ENCODE measurements around the gene CRABP2. TPM values are rescaled to one million over a fixed set of nuclear protein-coding genes. Genes with fewer than 3 reads are reported as not detected.

CRABP2 gene
- total RNA-seq, 1 donor from 2014 or later = 146 TPM

GRCh38 chr1:156664046-156664766 lies 41.2 kb downstream of the CRABP2 start:
- DNase-seq (ENCODE audit: extremely low spot score, unreplicated experiment) = no peak
- Mint-ChIP-seq H3K27me3 (ENCODE audit: unreplicated experiment) (no peaks in the 10 kb centered on the region), H3K4me1 (ENCODE audit: unreplicated experiment) (peaks cover 77% of the 10 kb centered on the region), H3K9me3 (ENCODE audit: unreplicated experiment) (no peaks in the 10 kb centered on the region), H3K27ac (ENCODE audit: unreplicated experiment) (peak overlapping the region; percentile 70), H3K4me3 (ENCODE audit: unreplicated experiment) (peak overlapping the region; percentile 40), H3K36me3 (ENCODE audit: unreplicated experiment) (no peaks in the 10 kb centered on the region)
- TF ChIP-seq CTCF (IDR thresholded peaks at IDR 0.05) = no peak

DNA sequence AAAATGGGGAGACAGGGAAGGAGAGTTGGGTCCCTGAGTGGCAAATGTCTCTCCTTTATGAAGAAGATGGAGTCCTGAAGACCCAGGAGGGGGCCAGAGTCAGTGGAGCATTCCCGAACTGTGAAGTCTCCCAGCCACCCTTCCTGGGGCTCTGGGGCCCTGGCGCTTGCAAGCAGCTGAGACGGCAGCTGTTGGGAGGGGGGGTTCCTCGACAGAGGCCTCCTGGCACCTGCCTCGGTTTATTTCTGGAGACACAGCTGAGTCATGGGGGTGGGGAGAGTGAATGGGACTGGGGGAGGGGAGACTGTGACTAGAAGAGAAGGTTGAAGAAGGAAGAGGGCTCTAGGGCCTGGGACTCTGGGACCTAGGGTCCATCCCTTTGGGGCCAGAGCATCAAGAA lies 42.2 kb downstream of the CRABP2 start:
- no peak overlapping the region for H3K4me3 Mint-ChIP-seq (ENCODE audit: unreplicated experiment)
- no peaks in the 10 kb centered on the region for H3K27me3 Mint-ChIP-seq (ENCODE audit: unreplicated experiment)
- peaks cover 79% of the 10 kb centered on the region for H3K4me1 Mint-ChIP-seq (ENCODE audit: unreplicated experiment)
- DNase-seq (ENCODE audit: extremely low spot score, unreplicated experiment) = no peak
- no peak for TF ChIP-seq CTCF (IDR thresholded peaks at IDR 0.05)
- H3K9me3 Mint-ChIP-seq (ENCODE audit: unreplicated experiment) = no peaks in the 10 kb centered on the region
- H3K27ac Mint-ChIP-seq (ENCODE audit: unreplicated experiment) = peak overlapping the region; percentile 70
- H3K36me3 Mint-ChIP-seq (ENCODE audit: unreplicated experiment) = no peaks in the 10 kb centered on the region

- H3K4me1 Mint-ChIP-seq (ENCODE audit: unreplicated experiment) = peaks cover 75% of the 10 kb centered on the region
Observed at GRCh38 chr1:156662800-156663055, 42.7 kb downstream of the CRABP2 start.

DNA sequence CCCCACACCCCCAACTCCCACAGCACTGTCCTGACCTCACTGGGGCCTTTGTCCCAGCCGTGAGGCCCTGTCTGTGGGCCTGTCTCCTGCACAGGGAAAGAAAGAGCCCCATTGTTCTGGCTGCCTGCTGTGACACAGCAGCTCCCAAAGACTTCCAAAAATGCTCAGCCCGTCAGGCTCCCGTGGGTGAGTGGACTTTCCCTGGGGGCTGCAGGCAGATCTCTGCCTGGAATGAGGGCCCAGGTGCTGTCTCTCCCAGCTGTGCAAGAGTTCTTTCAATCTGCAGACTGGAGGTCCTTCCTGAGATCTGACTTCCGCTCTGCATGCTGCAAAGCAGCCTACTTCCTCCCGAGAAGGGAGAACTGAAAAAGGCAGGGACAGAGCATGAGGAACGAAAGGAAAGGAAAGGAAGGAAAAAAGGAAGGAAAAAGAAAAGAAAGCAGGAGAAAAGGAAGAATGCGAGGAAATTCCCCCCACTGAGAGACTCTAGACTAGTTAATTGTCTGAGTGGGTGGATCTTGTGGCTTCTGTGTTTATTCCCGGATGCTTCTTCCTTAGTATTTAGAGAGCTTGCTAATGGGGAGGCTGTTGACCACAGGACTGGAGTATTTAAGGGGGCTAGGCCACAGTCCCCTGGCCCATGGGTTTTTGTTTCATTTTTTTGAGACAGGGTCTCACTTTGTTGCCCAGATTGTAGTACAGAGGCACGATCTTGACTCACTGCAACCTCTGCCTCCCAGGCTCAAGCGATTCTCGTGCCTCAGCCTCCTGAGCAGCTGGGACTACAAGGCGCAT lies 43.2 kb downstream of the CRABP2 start:
- no peak for TF ChIP-seq CTCF (IDR thresholded peaks at IDR 0.05)
- no peaks in the 10 kb centered on the region for H3K36me3 Mint-ChIP-seq (ENCODE audit: unreplicated experiment)
- H3K4me1 Mint-ChIP-seq (ENCODE audit: unreplicated experiment) = peaks cover 76% of the 10 kb centered on the region
- H3K27me3 Mint-ChIP-seq (ENCODE audit: unreplicated experiment) = peaks cover 3% of the 10 kb centered on the region
- no peaks in the 10 kb centered on the region for H3K9me3 Mint-ChIP-seq (ENCODE audit: unreplicated experiment)
- H3K4me3 Mint-ChIP-seq (ENCODE audit: unreplicated experiment) = no peak overlapping the region
- no peak for DNase-seq (ENCODE audit: extremely low spot score, unreplicated experiment)
- peak overlapping the region; percentile 91 for H3K27ac Mint-ChIP-seq (ENCODE audit: unreplicated experiment)

More at GRCh38 chr1:156662800-156663055, 42.7 kb downstream of the CRABP2 start:
- H3K9me3 Mint-ChIP-seq (ENCODE audit: unreplicated experiment) = no peaks in the 10 kb centered on the region
- H3K27ac Mint-ChIP-seq (ENCODE audit: unreplicated experiment) = peak overlapping the region; percentile 91
- H3K4me3 Mint-ChIP-seq (ENCODE audit: unreplicated experiment) = no peak overlapping the region
- no peak for DNase-seq (ENCODE audit: extremely low spot score, unreplicated experiment)
- no peaks in the 10 kb centered on the region for H3K27me3 Mint-ChIP-seq (ENCODE audit: unreplicated experiment)
- H3K36me3 Mint-ChIP-seq (ENCODE audit: unreplicated experiment) = no peaks in the 10 kb centered on the region
- no peak for TF ChIP-seq CTCF (IDR thresholded peaks at IDR 0.05)

- H3K27me3 Mint-ChIP-seq (ENCODE audit: unreplicated experiment) = peaks cover 17% of the 10 kb centered on the region
- H3K4me1 Mint-ChIP-seq (ENCODE audit: unreplicated experiment) = peaks cover 77% of the 10 kb centered on the region
- DNase-seq (ENCODE audit: extremely low spot score, unreplicated experiment) = no peak
- H3K27ac Mint-ChIP-seq (ENCODE audit: unreplicated experiment) = peak overlapping the region; percentile 91
- no peaks in the 10 kb centered on the region for H3K36me3 Mint-ChIP-seq (ENCODE audit: unreplicated experiment)
- no peak overlapping the region for H3K4me3 Mint-ChIP-seq (ENCODE audit: unreplicated experiment)
- TF ChIP-seq CTCF (IDR thresholded peaks at IDR 0.05) = no peak
- H3K9me3 Mint-ChIP-seq (ENCODE audit: unreplicated experiment) = no peaks in the 10 kb centered on the region
Observed at GRCh38 chr1:156660752-156661112, 44.7 kb downstream of the CRABP2 start.
